Prostate gland (tissue), 2 donors: ENCODE data around the gene EPX. TPM values are rescaled to one million over a fixed set of nuclear protein-coding genes. Genes with fewer than 3 reads are reported as not detected.

ENCODE experiments used
- DNase-seq: peaks from one replicate; pipeline ENCODE4 v3.0.0-alpha.2; 2019; ENCODE audit warnings: low spot score
- H3K27ac ChIP-seq, 2 donors: fragments of 200-600 bp; sonication (generic); 2 replicates each; pipeline ENCODE4 v1.5.1; 2017 to 2019
- H3K27me3 ChIP-seq: fragments of 200-600 bp; sonication (generic); replicated peaks from 2 replicates; pipeline ENCODE4 v1.5.1; 2019; ENCODE audit not compliant: insufficient read depth
- H3K36me3 ChIP-seq, 2 donors: fragments of 200-600 bp; sonication (generic); 1 replicate in 1 of 2; 2 replicates in 1 of 2; pipeline versions ENCODE4 v1.5.1 to v1.8.1; 2017 to 2019
- H3K4me1 ChIP-seq: fragments of 200-600 bp; sonication (generic); replicated peaks from 2 replicates; pipeline ENCODE4 v1.5.1; 2019
- H3K4me3 ChIP-seq, 2 donors: fragments of 200-600 bp; sonication (generic); 2 replicates each; pipeline ENCODE4 v1.5.1; 2017 to 2019
- H3K9me3 ChIP-seq: fragments of 200-600 bp; sonication (generic); 2 replicates; pipeline ENCODE4 v1.5.1; 2017
- CTCF ChIP-seq, 4 experiments: fragments of 200-600 bp in 2 of 4; fragments of 450-650 bp in 2 of 4; sonication (generic) in 2 of 4; IDR thresholded peaks; 1 replicate in 3 of 4; 2 replicates in 1 of 4; pipeline ENCODE4 v1.5.1; 2016 to 2019; ENCODE audit warnings: antibody characterized with exemption in 4 of 4, mild to moderate bottlenecking in 2 of 4, moderate library complexity in 2 of 4
- POLR2A ChIP-seq: fragments of 450-650 bp; IDR thresholded peaks from one replicate; pipeline ENCODE4 v1.6.1; 2016; ENCODE audit warnings: antibody characterized with exemption, mild to moderate bottlenecking
- POLR2AphosphoS5 ChIP-seq: sonication (generic); formaldehyde crosslinking; IDR thresholded peaks from one replicate; pipeline ENCODE4 v1.6.1; 2017; ENCODE audit warnings: antibody characterized with exemption
- WGBS: methylation state at CpG from one replicate; pipeline ENCODE4 v1.1.5; 2018; 5-methylcytosine and 5-hydroxymethylcytosine counted together
- intact Hi-C: fragments of 100-400 bp; cut with DNase I; formaldehyde crosslinking; loops from one replicate; pipeline ENCODE4 v1.14.2; 2022
- total RNA-seq, 2 donors: library from RNA; depleted of rRNA; stranded (reverse); fragments of >200 nt; gene quantifications; one replicate each; pipeline ENCODE4 v1.1.0, GENCODE V29; 2016

EPX gene
- total RNA-seq, 2 donors from 2014 or later, result not detected

- Histone ChIP-seq H3K27ac (no peak overlapping the region), H3K27me3 (no peaks in the 10 kb centered on the region)
Measured at GRCh38 chr17:58246104-58246740, 53.7 kb downstream of the EPX start.

GRCh38 chr17:58246781-58247180 lies 54.3 kb downstream of the EPX start:
- intact Hi-C loops, result loop anchor here (5.0 kb wide), 1 partner anchor 171 kb away; the partner anchor contains the start of gene RNF43

More at GRCh38 chr17:58246104-58246740, 53.7 kb downstream of the EPX start:
- H3K4me1 ChIP-seq, result no peaks in the 10 kb centered on the region
- TF ChIP-seq POLR2A, result no peak
- no peak for TF ChIP-seq CTCF (IDR thresholded peaks at IDR 0.05)
- TF ChIP-seq POLR2AphosphoS5, result no peak
- WGBS, result 83% methylated on average over 13 of the region's 13 CpGs
- no peak overlapping the region for H3K4me3 ChIP-seq
- intact Hi-C loops, result loop anchor here (5.0 kb wide), 1 partner anchor 171 kb away; the partner anchor contains the start of gene RNF43
- no peak for DNase-seq
- no peaks in the 10 kb centered on the region for H3K36me3 ChIP-seq
- no peaks in the 10 kb centered on the region for H3K9me3 ChIP-seq

GRCh38 chr17:58247511-58248363 lies 55.2 kb downstream of the EPX start:
- DNase-seq, result no peak
- H3K4me1 ChIP-seq, result no peaks in the 10 kb centered on the region
- peaks cover 4% of the 10 kb centered on the region for H3K27me3 ChIP-seq
- intact Hi-C loops, result loop anchor here (5.0 kb wide), 1 partner anchor 170 kb away; the partner anchor contains the start of gene RNF43
- no peak for TF ChIP-seq POLR2AphosphoS5
- TF ChIP-seq POLR2A, result no peak
- TF ChIP-seq CTCF (IDR thresholded peaks at IDR 0.05), result no peak
- 85% methylated on average over 10 of the region's 10 CpGs for WGBS
- no peak overlapping the region for H3K4me3 ChIP-seq
- H3K9me3 ChIP-seq, result no peaks in the 10 kb centered on the region
- H3K36me3 ChIP-seq, result no peaks in the 10 kb centered on the region
- H3K27ac ChIP-seq, result no peak overlapping the region

More at GRCh38 chr17:58246781-58247180, 54.3 kb downstream of the EPX start:
- H3K9me3 ChIP-seq, result no peaks in the 10 kb centered on the region
- TF ChIP-seq CTCF (IDR thresholded peaks at IDR 0.05) (no peak), POLR2AphosphoS5 (no peak), POLR2A (no peak)
- WGBS, result 88% methylated on average over 1 of the region's 1 CpG
- H3K27ac ChIP-seq, result no peak overlapping the region
- H3K27me3 ChIP-seq, result peaks cover under 1% of the 10 kb centered on the region
- no peaks in the 10 kb centered on the region for H3K36me3 ChIP-seq
- no peak for DNase-seq
- no peaks in the 10 kb centered on the region for H3K4me1 ChIP-seq
- no peak overlapping the region for H3K4me3 ChIP-seq

- H3K27ac ChIP-seq, result no peak overlapping the region
- intact Hi-C loops, result loop anchor here (5.0 kb wide), 1 partner anchor 168 kb away; the partner anchor contains the start of gene RNF43
- peaks cover 4% of the 10 kb centered on the region for H3K27me3 ChIP-seq
- no peaks in the 10 kb centered on the region for H3K9me3 ChIP-seq
- no peaks in the 10 kb centered on the region for H3K36me3 ChIP-seq
- no peak for DNase-seq
- TF ChIP-seq POLR2A, result no peak
- TF ChIP-seq CTCF (IDR thresholded peaks at IDR 0.05), result no peak
- no peak for TF ChIP-seq POLR2AphosphoS5
- H3K4me3 ChIP-seq, result peak overlapping the region in 1 of 2 donors; percentile 33
- H3K4me1 ChIP-seq, result no peaks in the 10 kb centered on the region
- WGBS, result 11% methylated on average over 10 of the region's 10 CpGs
Measured at GRCh38 chr17:58248955-58249269, 56.4 kb downstream of the EPX start.
